Measurements from ENCODE around the gene DEPDC5.

Gene DEPDC5

GRCh38 chr22:31923136-31923535, 169.3 kb downstream of the DEPDC5 start:
- TF ChIP-seq CTCF (IDR thresholded peaks at IDR 0.05; ENCODE audit: low read depth, low read length), result no peak
- H3K4me3 ChIP-seq (ENCODE audit: low read depth, low read length), result no peak overlapping the region
- in situ Hi-C loops (cut with HindIII; ENCODE audit: low sequenced_read_pairs), result no loop called here
- DNase-seq (ENCODE audit: low read depth, low spot score), result no peak

GRCh38 chr22:31923747-31924146, 169.9 kb downstream of the DEPDC5 start:
- TF ChIP-seq CTCF (IDR thresholded peaks at IDR 0.05; ENCODE audit: low read depth, low read length), result no peak
- no peak overlapping the region for H3K4me3 ChIP-seq (ENCODE audit: low read depth, low read length)
- in situ Hi-C loops (cut with HindIII; ENCODE audit: low sequenced_read_pairs), result no loop called here
- no peak for DNase-seq (ENCODE audit: low read depth, low spot score)

- no peak for TF ChIP-seq CTCF (IDR thresholded peaks at IDR 0.05; ENCODE audit: low read depth, low read length)
- in situ Hi-C loops (cut with HindIII; ENCODE audit: low sequenced_read_pairs), result no loop called here
- H3K4me3 ChIP-seq (ENCODE audit: low read depth, low read length), result no peak overlapping the region
- DNase-seq (ENCODE audit: low read depth, low spot score), result no peak
Measured at GRCh38 chr22:31925056-31925455, 171.2 kb downstream of the DEPDC5 start.

GRCh38 chr22:31926024-31926423, 172.2 kb downstream of the DEPDC5 start:
- DNase-seq (ENCODE audit: low read depth, low spot score), result no peak
- in situ Hi-C loops (cut with HindIII; ENCODE audit: low sequenced_read_pairs), result no loop called here
- no peak overlapping the region for H3K4me3 ChIP-seq (ENCODE audit: low read depth, low read length)
- TF ChIP-seq CTCF (IDR thresholded peaks at IDR 0.05; ENCODE audit: low read depth, low read length), result no peak

- no peak overlapping the region for H3K4me3 ChIP-seq (ENCODE audit: low read depth, low read length)
- TF ChIP-seq CTCF (IDR thresholded peaks at IDR 0.05; ENCODE audit: low read depth, low read length), result no peak
- DNase-seq (ENCODE audit: low read depth, low spot score), result no peak
- in situ Hi-C loops (cut with HindIII; ENCODE audit: low sequenced_read_pairs), result no loop called here
Measured at GRCh38 chr22:31926969-31927368, 173.2 kb downstream of the DEPDC5 start.

- in situ Hi-C loops (cut with HindIII; ENCODE audit: low sequenced_read_pairs), result no loop called here
- DNase-seq (ENCODE audit: low read depth, low spot score), result no peak
- no peak overlapping the region for H3K4me3 ChIP-seq (ENCODE audit: low read depth, low read length)
- TF ChIP-seq CTCF (IDR thresholded peaks at IDR 0.05; ENCODE audit: low read depth, low read length), result no peak
Measured at GRCh38 chr22:31927562-31927961, 173.7 kb downstream of the DEPDC5 start.

All from astrocyte of the spinal cord (primary cell).